PC-9 (cell line): Measurements from ENCODE around the gene BTN2A1.

ENCODE experiments used
- EZH2 ChIP-seq: fragments of 200-600 bp; sonication (generic); IDR thresholded peaks from 2 replicates; pipeline ENCODE4 v1.8.0; 2017; ENCODE audit warnings: antibody characterized with exemption, low read depth
- TF ChIP-seq, protein P1 (sequence below): fragments of 200-600 bp; sonication (generic); conservative IDR thresholded peaks from 2 replicates; pipeline ENCODE4 v1.6.1; 2017; ENCODE audit warnings: mixed run types, antibody characterized with exemption, mild to moderate bottlenecking, moderate library complexity

GRCh38 chr6:26430787-26431186 lies 27.0 kb upstream of the BTN2A1 start:
- TF ChIP-seq, protein P1, sequence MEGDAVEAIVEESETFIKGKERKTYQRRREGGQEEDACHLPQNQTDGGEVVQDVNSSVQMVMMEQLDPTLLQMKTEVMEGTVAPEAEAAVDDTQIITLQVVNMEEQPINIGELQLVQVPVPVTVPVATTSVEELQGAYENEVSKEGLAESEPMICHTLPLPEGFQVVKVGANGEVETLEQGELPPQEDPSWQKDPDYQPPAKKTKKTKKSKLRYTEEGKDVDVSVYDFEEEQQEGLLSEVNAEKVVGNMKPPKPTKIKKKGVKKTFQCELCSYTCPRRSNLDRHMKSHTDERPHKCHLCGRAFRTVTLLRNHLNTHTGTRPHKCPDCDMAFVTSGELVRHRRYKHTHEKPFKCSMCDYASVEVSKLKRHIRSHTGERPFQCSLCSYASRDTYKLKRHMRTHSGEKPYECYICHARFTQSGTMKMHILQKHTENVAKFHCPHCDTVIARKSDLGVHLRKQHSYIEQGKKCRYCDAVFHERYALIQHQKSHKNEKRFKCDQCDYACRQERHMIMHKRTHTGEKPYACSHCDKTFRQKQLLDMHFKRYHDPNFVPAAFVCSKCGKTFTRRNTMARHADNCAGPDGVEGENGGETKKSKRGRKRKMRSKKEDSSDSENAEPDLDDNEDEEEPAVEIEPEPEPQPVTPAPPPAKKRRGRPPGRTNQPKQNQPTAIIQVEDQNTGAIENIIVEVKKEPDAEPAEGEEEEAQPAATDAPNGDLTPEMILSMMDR, result no peak
- TF ChIP-seq EZH2, result no peak
